ENCODE measurements around the gene CENPN. TPM values are rescaled to one million over a fixed set of nuclear protein-coding genes. Genes with fewer than 3 reads are reported as not detected.

The CENPN gene
- total RNA-seq, 8 experiments from 2014 or later, result 3.2 to 38.2 (median 6.6) TPM

GRCh38 chr16:81012974-81013373 lies 6.0 kb downstream of the CENPN start:
- no peak for ATAC-seq (replicated peaks in 6 of 8)
- Histone ChIP-seq H3K4me3 (no peak overlapping the region), H3K27ac (no peak overlapping the region), H3K4me1 (replicated peaks in 1 of 2) (peaks cover 1 to 3% of the 10 kb centered on the region in 2 donors)
- WGBS, 10 experiments, result 90 to 100% (median 100%) methylated on average over 1 to 3 of the region's 3 CpGs; no CpG with 5 or more reads in 1 of the 10 experiments
- in situ Hi-C loops (cut with MboI; ENCODE audit: low pct_unique_long_range_greater_than_20kb in 2 of 9, low sequenced_read_pairs in 9 of 9, unreplicated experiment in 9 of 9), result loop anchor here in 2 of 9 experiments (25.0 kb wide), 1 partner anchor 724 kb away; no protein-coding TSS in a partner anchor

GRCh38 chr16:81014672-81015071 lies 7.7 kb downstream of the CENPN start:
- no peak overlapping the region for H3K27ac ChIP-seq
- ATAC-seq (replicated peaks in 6 of 8), result no peak
- in situ Hi-C loops (cut with MboI; ENCODE audit: low pct_unique_long_range_greater_than_20kb in 2 of 9, low sequenced_read_pairs in 9 of 9, unreplicated experiment in 9 of 9), result loop anchor here in 2 of 9 experiments (25.0 kb wide), 1 partner anchor 723 kb away; no protein-coding TSS in a partner anchor
- WGBS, 10 experiments, result 84 to 100% (median 100%) methylated on average over 1 to 2 of the region's 2 CpGs; no CpG with 5 or more reads in 1 of the 10 experiments
- no peak overlapping the region for H3K4me3 ChIP-seq
- no peaks in the 10 kb centered on the region for H3K4me1 ChIP-seq (replicated peaks in 1 of 2)

- H3K4me1 ChIP-seq (replicated peaks in 1 of 2), result no peaks in the 10 kb centered on the region
- no peak for ATAC-seq (replicated peaks in 6 of 8)
- no peak overlapping the region for H3K27ac ChIP-seq
- 90 to 100% (median 100%) methylated on average over 1 to 2 of the region's 2 CpGs; no CpG with 5 or more reads in 4 of the 10 experiments for WGBS, 10 experiments
- no peak overlapping the region for H3K4me3 ChIP-seq
- in situ Hi-C loops (cut with MboI; ENCODE audit: low pct_unique_long_range_greater_than_20kb in 2 of 9, low sequenced_read_pairs in 9 of 9, unreplicated experiment in 9 of 9), result loop anchor here in 2 of 9 experiments (25.0 kb wide), 1 partner anchor 719 kb away; no protein-coding TSS in a partner anchor
These were observed 11.5 kb downstream of the CENPN start for GRCh38 chr16:81018496-81018895.

- no peaks in the 10 kb centered on the region for H3K4me1 ChIP-seq (replicated peaks in 1 of 2)
- no peak overlapping the region for H3K27ac ChIP-seq
- no peak overlapping the region for H3K4me3 ChIP-seq
- no peak for ATAC-seq (replicated peaks in 6 of 8)
- 83 to 100% (median 94%) methylated on average over 3 to 4 of the region's 4 CpGs for WGBS, 10 experiments
- in situ Hi-C loops (cut with MboI; ENCODE audit: low pct_unique_long_range_greater_than_20kb in 2 of 9, low sequenced_read_pairs in 9 of 9, unreplicated experiment in 9 of 9), result no loop called here
These were observed 19.4 kb downstream of the CENPN start for GRCh38 chr16:81026429-81026828.

- in situ Hi-C loops (cut with MboI; ENCODE audit: low pct_unique_long_range_greater_than_20kb in 2 of 9, low sequenced_read_pairs in 9 of 9, unreplicated experiment in 9 of 9), result no loop called here
- 81 to 98% (median 95%) methylated on average over 3 to 9 of the region's 11 CpGs; no CpG with 5 or more reads in 3 of the 10 experiments for WGBS, 10 experiments
- H3K4me3 ChIP-seq, result no peak overlapping the region
- ATAC-seq (replicated peaks in 6 of 8), result no peak
- peaks cover 0 to 7% of the 10 kb centered on the region in 2 donors for H3K4me1 ChIP-seq (replicated peaks in 1 of 2)
- H3K27ac ChIP-seq, result no peak overlapping the region
These were observed 23.1 kb downstream of the CENPN start for GRCh38 chr16:81029930-81030604.

GRCh38 chr16:81035398-81035974 lies 28.5 kb downstream of the CENPN start, which contains the start of gene ATMIN:
ATMIN (plus strand) TSS chr16:81035842; CDS start chr16:81035871, 29 bp downstream.
- peak within 1 kb of the TSS; percentile 71 to 89 for H3K27ac ChIP-seq
- H3K4me3 ChIP-seq, result peak within 1 kb of the TSS; percentile 64 to 98 (median 74)
- peaks cover 6 to 15% of the 10 kb centered on the region in 2 donors for H3K4me1 ChIP-seq (replicated peaks in 1 of 2)
- 16 to 71% (median 39%) methylated on average over 2 to 11 of the region's 54 CpGs; no CpG with 5 or more reads in 3 of the 10 experiments for WGBS, 10 experiments
- in situ Hi-C loops (cut with MboI; ENCODE audit: low pct_unique_long_range_greater_than_20kb in 2 of 9, low sequenced_read_pairs in 9 of 9, unreplicated experiment in 9 of 9), result no loop called here
- peak; percentile 77 to 97 (median 94) for ATAC-seq (replicated peaks in 6 of 8)

GRCh38 chr16:81035975-81036750 lies 29.1 kb downstream of the CENPN start:
- peak overlapping the region; percentile 64 to 98 (median 74) for H3K4me3 ChIP-seq
- H3K4me1 ChIP-seq (replicated peaks in 1 of 2), result peaks cover 6 to 15% of the 10 kb centered on the region in 2 donors
- in situ Hi-C loops (cut with MboI; ENCODE audit: low pct_unique_long_range_greater_than_20kb in 2 of 9, low sequenced_read_pairs in 9 of 9, unreplicated experiment in 9 of 9), result no loop called here
- WGBS, 10 experiments, result 0 to 2% (median 0%) methylated on average over 1 to 17 of the region's 80 CpGs; no CpG with 5 or more reads in 3 of the 10 experiments
- H3K27ac ChIP-seq, result peak overlapping the region; percentile 71 to 89
- peak; percentile 53 to 81 (median 70) for ATAC-seq (replicated peaks in 6 of 8)

- WGBS, 10 experiments, result 0 to 50% (median 7%) methylated on average over 2 to 8 of the region's 10 CpGs; no CpG with 5 or more reads in 1 of the 10 experiments
- in situ Hi-C loops (cut with MboI; ENCODE audit: low pct_unique_long_range_greater_than_20kb in 2 of 9, low sequenced_read_pairs in 9 of 9, unreplicated experiment in 9 of 9), result no loop called here
- Histone ChIP-seq H3K4me3 (peak overlapping the region; percentile 64 to 98 (median 74)), H3K27ac (peak overlapping the region; percentile 71 to 89), H3K4me1 (replicated peaks in 1 of 2) (peaks cover 6 to 14% of the 10 kb centered on the region in 2 donors)
- ATAC-seq (replicated peaks in 6 of 8), result peak in 3 of 8 experiments; percentile 1 to 31 (median 16)
These were observed 29.8 kb downstream of the CENPN start for GRCh38 chr16:81036751-81037350.

- Histone ChIP-seq H3K4me1 (replicated peaks in 1 of 2) (peaks cover 6 to 8% of the 10 kb centered on the region in 2 donors), H3K27ac (no peak overlapping the region), H3K4me3 (no peak overlapping the region)
- ATAC-seq (replicated peaks in 6 of 8), result peak in 2 of 8 experiments; percentile 3 to 16
- in situ Hi-C loops (cut with MboI; ENCODE audit: low pct_unique_long_range_greater_than_20kb in 2 of 9, low sequenced_read_pairs in 9 of 9, unreplicated experiment in 9 of 9), result no loop called here
- 88 to 100% (median 100%) methylated on average over 1 to 2 of the region's 2 CpGs; no CpG with 5 or more reads in 1 of the 10 experiments for WGBS, 10 experiments
These were observed 33.1 kb downstream of the CENPN start for GRCh38 chr16:81040131-81040530.

- no peak overlapping the region for H3K4me3 ChIP-seq
- no peak overlapping the region for H3K27ac ChIP-seq
- WGBS, 10 experiments, result 67 to 95% (median 84%) methylated on average over 3 to 5 of the region's 5 CpGs
- ATAC-seq (replicated peaks in 6 of 8), result no peak
- peaks cover 6 to 8% of the 10 kb centered on the region in 2 donors for H3K4me1 ChIP-seq (replicated peaks in 1 of 2)
- in situ Hi-C loops (cut with MboI; ENCODE audit: low pct_unique_long_range_greater_than_20kb in 2 of 9, low sequenced_read_pairs in 9 of 9, unreplicated experiment in 9 of 9), result no loop called here
These were observed 33.8 kb downstream of the CENPN start for GRCh38 chr16:81040842-81041241.

GRCh38 chr16:81041696-81042095 lies 34.7 kb downstream of the CENPN start:
- WGBS, 10 experiments, result 81 to 100% (median 93%) methylated on average over 1 to 4 of the region's 4 CpGs; no CpG with 5 or more reads in 4 of the 10 experiments
- in situ Hi-C loops (cut with MboI; ENCODE audit: low pct_unique_long_range_greater_than_20kb in 2 of 9, low sequenced_read_pairs in 9 of 9, unreplicated experiment in 9 of 9), result no loop called here

GRCh38 chr16:81042821-81043220 lies 35.8 kb downstream of the CENPN start:
- Histone ChIP-seq H3K4me1 (replicated peaks in 1 of 2) (no peaks in the 10 kb centered on the region), H3K27ac (no peak overlapping the region), H3K4me3 (no peak overlapping the region)
- in situ Hi-C loops (cut with MboI; ENCODE audit: low pct_unique_long_range_greater_than_20kb in 2 of 9, low sequenced_read_pairs in 9 of 9, unreplicated experiment in 9 of 9), result no loop called here
- no peak for ATAC-seq (replicated peaks in 6 of 8)
- 71 to 100% (median 96%) methylated on average over 1 to 2 of the region's 2 CpGs; no CpG with 5 or more reads in 2 of the 10 experiments for WGBS, 10 experiments

More at GRCh38 chr16:81041696-81042095, 34.7 kb downstream of the CENPN start:
- H3K4me3 ChIP-seq, result no peak overlapping the region
- H3K4me1 ChIP-seq (replicated peaks in 1 of 2), result peaks cover 6 to 8% of the 10 kb centered on the region in 2 donors
- no peak for ATAC-seq (replicated peaks in 6 of 8)
- no peak overlapping the region for H3K27ac ChIP-seq

Measured in motor neuron (in vitro differentiated cells).